GM21367 (cell line): Measurements from ENCODE around the gene TAS1R1.

Source experiments
- ATAC-seq: cut with Tn5 transposase; IDR thresholded peaks from one replicate; pipeline ENCODE4 v1.9.1; 2021; ENCODE audit not compliant: unreplicated experiment

Gene TAS1R1

GRCh38 chr1:6570987-6571386 lies 15.9 kb downstream of the TAS1R1 start:
- ATAC-seq, result no peak

- ATAC-seq, result no peak
These were observed 17.7 kb downstream of the TAS1R1 start for GRCh38 chr1:6572653-6573383.

GRCh38 chr1:6574025-6574620 lies 19.0 kb downstream of the TAS1R1 start:
- no peak for ATAC-seq

- ATAC-seq, result no peak
These were observed 19.7 kb downstream of the TAS1R1 start for GRCh38 chr1:6574818-6575217.

GRCh38 chr1:6577831-6578525 lies 22.9 kb downstream of the TAS1R1 start:
- no peak for ATAC-seq

- no peak for ATAC-seq
These were observed 23.7 kb downstream of the TAS1R1 start for GRCh38 chr1:6578624-6579373.

GRCh38 chr1:6579374-6580118 lies 24.4 kb downstream of the TAS1R1 start, which contains the start of gene ZBTB48:
TSS of gene ZBTB48 (plus strand) at chr1:6579994. CDS start at chr1:6580610, 616 bp downstream.
- peak; percentile 95 for ATAC-seq

GRCh38 chr1:6580119-6580592 lies 25.0 kb downstream of the TAS1R1 start:
- no peak for ATAC-seq

- no peak for ATAC-seq
These were observed 25.7 kb downstream of the TAS1R1 start for GRCh38 chr1:6580593-6581409.

GRCh38 chr1:6581561-6582305 lies 26.6 kb downstream of the TAS1R1 start:
- no peak for ATAC-seq

- no peak for ATAC-seq
These were observed 27.3 kb downstream of the TAS1R1 start for GRCh38 chr1:6582370-6582769.

GRCh38 chr1:6584126-6585080 lies 29.3 kb downstream of the TAS1R1 start:
- no peak for ATAC-seq

- no peak for ATAC-seq
These were observed 30.1 kb downstream of the TAS1R1 start for GRCh38 chr1:6585081-6585722.

GRCh38 chr1:6585841-6586240 lies 30.7 kb downstream of the TAS1R1 start:
- ATAC-seq, result no peak

GRCh38 chr1:6586404-6586816 lies 31.3 kb downstream of the TAS1R1 start:
- no peak for ATAC-seq

- no peak for ATAC-seq
These were observed 32.3 kb downstream of the TAS1R1 start for GRCh38 chr1:6587261-6588005.
